ENCODE data around the gene NKD1.

The NKD1 gene

DNA sequence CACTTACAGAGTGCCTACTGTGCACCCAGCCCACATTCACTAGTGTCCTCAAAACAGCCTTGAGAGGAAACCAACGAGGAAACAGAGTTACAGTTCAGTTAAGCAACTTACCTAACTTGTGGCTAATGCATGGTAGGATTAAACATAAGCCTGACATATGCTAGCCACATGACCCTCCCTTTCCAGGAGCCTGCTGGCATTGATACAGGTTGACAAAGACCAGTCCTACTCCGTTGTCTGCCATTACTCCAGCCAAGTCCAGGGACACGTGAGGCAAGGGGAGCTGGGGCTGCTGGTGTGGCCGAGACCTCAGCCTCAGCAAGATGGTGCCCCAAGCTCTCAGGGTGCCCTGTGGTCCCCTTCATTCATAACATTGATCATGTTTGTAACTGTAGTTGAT, 95.0 kb downstream of the NKD1 start:
- in situ Hi-C loops (cut with MboI; ENCODE audit: low sequenced_read_pairs) = no loop called here

- in situ Hi-C loops (cut with MboI; ENCODE audit: low sequenced_read_pairs) = no loop called here
These were observed 96.0 kb downstream of the NKD1 start for GRCh38 chr16:50644245-50644644.

DNA sequence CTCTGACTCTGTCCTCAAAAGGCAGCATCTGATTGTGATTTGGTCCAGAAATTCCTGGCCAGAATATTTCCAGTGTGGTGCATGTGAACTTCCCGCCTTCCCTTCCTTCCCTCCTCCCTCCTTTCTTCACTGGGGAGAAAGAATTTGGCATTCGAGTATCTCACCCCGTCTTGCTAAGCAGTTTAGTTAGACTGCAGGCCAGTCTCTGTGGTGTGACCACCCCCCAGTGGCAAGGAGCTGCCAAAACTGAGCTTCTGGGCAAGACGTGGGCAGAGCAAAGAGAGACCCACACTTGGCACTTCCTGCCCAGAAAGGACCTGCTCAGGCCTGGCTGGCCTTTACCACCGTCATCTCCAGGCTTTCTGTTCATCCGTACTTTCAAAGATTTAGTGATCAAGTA, 96.5 kb downstream of the NKD1 start:
- in situ Hi-C loops (cut with MboI; ENCODE audit: low sequenced_read_pairs) = no loop called here

GRCh38 chr16:50645563-50646220, 97.5 kb downstream of the NKD1 start:
- in situ Hi-C loops (cut with MboI; ENCODE audit: low sequenced_read_pairs) = no loop called here

DNA sequence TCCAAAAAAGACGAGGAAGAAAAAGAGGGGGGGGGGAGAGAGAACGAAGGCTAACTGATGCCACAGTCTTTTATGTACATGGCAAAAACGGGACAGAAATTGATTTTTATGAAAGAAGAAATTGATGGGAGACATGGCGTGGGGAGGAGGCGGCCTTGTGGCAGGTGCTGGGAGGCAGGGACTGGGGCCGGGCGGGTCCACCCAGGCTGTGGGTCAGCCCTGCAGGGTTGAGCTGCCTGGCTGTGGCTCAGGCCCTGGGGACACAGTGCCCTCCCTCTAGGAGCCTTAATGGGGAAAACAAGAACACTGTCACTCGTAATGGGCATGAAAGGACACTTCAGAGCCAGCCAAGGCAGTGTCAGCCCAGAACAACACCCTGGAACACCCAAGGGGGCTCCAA, 98.1 kb downstream of the NKD1 start:
- in situ Hi-C loops (cut with MboI; ENCODE audit: low sequenced_read_pairs) = no loop called here

GRCh38 chr16:50651835-50652438, 103.7 kb downstream of the NKD1 start:
- in situ Hi-C loops (cut with MboI; ENCODE audit: low sequenced_read_pairs) = loop anchor here (25.0 kb wide), 1 partner anchor 290 kb away; the partner anchor contains the start of gene BRD7

DNA sequence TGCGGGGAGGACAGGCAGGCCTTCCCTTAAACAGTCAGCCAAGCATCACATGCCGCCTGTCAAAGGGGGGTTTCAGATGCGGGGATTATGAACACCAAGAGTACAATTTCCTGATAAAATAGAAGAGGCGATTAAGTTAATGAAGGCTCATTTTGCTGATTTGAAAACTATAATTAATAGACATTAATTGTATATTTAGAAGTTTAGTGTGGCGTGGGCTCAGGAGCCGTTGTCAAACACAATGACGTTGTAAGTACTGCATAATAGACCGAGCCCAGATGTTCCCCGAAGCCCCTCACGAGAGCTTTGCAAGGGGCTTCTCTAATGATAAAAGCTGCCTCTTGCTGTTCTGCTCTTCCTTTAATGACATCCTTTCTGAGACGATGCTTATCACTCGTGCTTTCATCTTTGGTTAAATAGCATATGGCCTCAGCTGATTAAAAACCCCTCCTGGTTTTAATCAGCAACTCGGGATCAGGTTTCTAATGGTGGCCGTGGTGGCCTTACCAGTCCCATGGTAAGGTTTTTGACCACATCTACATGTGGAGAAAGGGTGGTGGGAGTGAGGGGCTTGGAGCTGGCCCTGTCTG, 104.7 kb downstream of the NKD1 start:
- in situ Hi-C loops (cut with MboI; ENCODE audit: low sequenced_read_pairs) = loop anchor here (25.0 kb wide), 1 partner anchor 291 kb away; the partner anchor contains the start of gene BRD7

GRCh38 chr16:50653633-50654519, 105.7 kb downstream of the NKD1 start:
- in situ Hi-C loops (cut with MboI; ENCODE audit: low sequenced_read_pairs) = loop anchor here (25.0 kb wide), 1 partner anchor 292 kb away; the partner anchor contains the start of gene BRD7

DNA sequence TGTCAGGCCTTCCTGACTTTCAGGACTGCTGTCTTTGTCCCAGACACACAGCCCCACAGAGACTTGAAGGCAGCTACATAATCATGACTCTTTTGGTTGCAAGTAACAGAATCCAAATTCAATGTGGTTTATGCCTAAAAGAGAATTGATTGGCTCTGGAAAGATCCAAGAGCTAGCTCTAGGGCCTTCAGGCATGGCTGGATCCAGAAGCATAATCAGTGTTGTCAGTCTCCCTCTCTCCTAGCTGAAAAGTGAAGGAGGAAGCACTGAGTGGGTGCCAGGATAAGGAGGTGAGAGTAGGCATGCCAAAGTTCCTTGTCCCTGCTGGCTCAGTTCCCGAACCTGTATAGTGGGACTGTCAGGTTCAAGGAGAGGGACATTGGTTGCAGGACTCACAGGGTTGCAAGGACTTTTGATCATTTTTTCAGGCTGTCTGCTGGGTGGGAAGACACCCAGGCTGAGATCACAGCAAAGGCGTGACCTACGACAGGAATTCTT, 107.4 kb downstream of the NKD1 start:
- in situ Hi-C loops (cut with MboI; ENCODE audit: low sequenced_read_pairs) = loop anchor here (25.0 kb wide), 1 partner anchor 293 kb away; the partner anchor contains the start of gene BRD7

DNA sequence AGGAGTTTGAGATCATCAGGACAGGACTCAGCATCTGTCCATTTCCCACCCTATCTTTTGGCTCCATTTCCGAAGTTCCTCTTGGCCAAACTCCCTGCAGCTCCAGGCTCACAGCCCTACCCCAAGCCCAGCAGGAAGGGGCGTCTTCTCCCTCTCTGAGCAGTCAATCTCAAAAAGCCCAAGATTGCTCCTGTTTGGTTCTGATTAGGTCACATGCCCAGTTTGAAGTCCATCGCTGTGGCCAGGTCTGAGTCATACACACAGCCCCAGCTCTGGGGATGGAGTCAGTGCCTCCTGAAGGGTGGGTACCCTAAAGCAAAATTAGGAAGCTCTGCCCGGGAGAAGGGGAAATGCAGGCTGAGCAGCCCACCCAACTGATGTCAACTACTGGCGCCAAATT, 109.0 kb downstream of the NKD1 start:
- in situ Hi-C loops (cut with MboI; ENCODE audit: low sequenced_read_pairs) = loop anchor here (25.0 kb wide), 1 partner anchor 295 kb away; the partner anchor contains the start of gene BRD7

DNA sequence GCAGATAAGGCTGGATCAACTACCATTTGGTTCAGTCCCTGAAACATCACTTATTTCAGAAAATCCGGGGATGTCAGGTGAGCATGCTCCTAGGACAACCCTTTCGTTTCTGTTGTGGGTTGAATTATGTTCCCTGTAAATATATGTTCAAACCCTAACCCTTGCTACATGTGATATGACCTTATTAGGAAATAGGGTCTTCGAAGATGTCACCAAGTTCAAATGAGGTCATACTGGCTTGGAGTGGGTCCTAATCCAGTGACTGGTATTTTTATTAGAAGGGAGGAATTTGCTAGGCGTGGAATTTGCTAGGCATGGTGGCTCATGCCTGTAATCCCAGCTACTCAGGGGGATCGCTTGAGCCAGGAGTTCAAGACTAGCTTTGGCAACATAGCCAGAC, 111.6 kb downstream of the NKD1 start:
- in situ Hi-C loops (cut with MboI; ENCODE audit: low sequenced_read_pairs) = loop anchor here (25.0 kb wide), 1 partner anchor 298 kb away; the partner anchor contains the start of gene BRD7

DNA sequence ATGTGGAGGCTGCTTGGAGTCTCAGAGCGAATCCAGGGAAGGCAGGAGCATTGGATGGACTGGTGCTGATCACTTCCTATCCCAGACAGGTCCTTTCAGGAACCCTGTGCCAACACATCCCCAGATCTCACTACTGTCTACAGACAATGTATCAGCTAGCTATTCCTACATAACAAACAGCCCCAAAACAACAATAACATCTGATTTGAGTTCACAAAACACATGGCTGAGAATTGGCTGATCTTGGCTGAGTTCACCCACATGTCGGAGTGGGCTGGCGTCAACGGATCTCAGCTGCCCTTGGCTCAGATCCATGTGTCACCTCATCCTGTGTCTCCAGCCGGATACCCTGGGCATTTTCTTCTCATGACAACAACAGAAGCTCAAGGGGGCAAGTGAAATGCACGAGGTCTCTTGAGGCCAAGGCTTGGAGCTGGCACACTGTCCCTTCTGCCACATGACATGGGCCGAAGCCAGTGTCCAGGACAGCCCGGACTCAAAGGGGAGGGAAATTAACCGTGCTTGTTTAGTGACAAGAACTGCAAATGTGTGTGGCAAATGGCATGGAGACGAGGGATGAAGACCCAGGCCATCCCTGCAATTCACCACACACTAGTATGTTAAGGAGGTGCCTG, 114.2 kb downstream of the NKD1 start:
- in situ Hi-C loops (cut with MboI; ENCODE audit: low sequenced_read_pairs) = loop anchor here (25.0 kb wide), 1 partner anchor 300 kb away; the partner anchor contains the start of gene BRD7

- in situ Hi-C loops (cut with MboI; ENCODE audit: low sequenced_read_pairs) = loop anchor here (25.0 kb wide), 1 partner anchor 302 kb away; the partner anchor contains the start of gene BRD7
These were observed 116.1 kb downstream of the NKD1 start for GRCh38 chr16:50664270-50664669.

GRCh38 chr16:50665128-50665878, 117.1 kb downstream of the NKD1 start:
- in situ Hi-C loops (cut with MboI; ENCODE audit: low sequenced_read_pairs) = loop anchor here (25.0 kb wide), 1 partner anchor 303 kb away; the partner anchor contains the start of gene BRD7

DNA sequence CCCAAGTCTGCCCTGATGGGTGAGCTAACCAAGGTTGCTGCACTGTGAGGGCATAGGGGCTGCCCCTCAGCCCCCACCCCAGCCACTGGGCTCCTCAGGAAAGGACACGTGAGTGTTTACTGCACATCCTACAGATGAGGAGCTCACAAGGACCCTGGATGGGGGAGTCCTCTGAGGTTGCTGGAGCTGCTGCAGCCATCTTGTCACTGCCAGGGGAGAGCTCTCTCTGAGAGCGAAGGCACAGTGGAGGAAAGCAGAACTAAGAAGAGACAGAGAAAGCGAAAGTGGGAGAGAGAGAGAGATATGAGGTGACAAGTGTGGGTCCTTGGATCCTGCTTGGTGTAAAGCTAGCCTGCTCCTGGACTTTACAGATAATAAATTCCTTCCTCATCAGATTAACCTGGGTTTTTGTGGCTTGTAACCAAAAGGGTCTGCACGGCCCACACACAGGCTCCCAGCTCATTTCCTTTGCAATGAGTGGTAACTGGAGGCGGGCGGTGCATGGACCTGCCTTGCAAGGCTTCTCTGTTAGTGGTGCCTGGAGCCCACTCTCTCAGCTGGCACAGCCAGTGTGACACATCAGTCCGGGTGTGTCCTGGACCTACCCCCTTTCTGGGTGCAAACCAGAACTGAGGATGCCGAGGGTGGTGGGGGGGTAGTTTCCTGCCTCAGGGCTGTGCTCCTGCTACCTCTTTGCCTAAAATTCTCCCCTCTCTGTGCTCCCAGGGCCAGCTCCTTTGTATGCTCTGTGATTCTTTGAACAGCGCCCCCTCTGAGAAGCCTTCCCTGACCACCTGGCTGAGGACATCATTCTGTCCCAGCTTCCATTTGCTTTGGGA, 118.7 kb downstream of the NKD1 start:
- in situ Hi-C loops (cut with MboI; ENCODE audit: low sequenced_read_pairs) = loop anchor here (25.0 kb wide), 1 partner anchor 305 kb away; the partner anchor contains the start of gene BRD7

DNA sequence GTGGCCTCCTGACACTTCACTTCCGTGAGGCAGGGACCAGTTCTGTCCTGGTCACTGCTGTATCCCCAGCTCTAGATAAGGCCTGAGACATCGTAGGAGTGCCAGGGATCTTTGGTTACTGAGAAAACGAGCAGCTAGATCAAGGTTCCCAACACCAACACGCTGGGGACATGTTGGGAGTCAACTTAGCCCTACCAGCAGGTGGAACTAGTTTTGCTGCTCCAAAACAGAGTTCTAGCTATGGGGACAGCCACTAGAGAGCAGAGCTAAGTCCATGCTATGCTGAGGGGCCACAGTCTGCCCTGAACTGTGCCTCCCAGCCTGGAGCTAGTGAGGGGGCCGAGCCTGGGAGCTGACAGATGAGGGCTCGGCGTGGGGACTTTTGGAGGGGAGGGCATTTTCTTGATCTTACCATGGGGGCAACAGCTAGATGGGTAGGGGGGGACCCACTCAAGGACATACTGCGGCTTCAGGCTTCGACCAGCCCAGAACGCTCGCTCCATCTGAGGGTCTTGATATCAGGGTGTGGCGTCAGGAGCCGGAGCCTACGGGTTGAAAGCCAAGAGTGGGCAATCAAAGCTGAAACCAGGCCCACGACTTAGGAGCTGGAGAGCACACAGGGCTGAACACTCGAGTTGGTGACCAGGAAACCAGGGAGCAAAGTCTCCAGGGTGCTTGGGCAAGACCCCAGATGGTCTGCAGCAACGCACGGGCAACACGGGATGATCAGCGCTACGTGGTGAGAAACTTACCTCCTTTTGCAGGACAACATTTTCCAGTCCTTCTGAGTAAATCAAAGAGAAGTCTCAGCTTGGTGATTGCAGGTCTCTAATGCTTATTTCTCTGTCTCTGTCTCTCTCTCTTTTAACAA, 119.5 kb downstream of the NKD1 start:
- in situ Hi-C loops (cut with MboI; ENCODE audit: low sequenced_read_pairs) = loop anchor here (25.0 kb wide), 1 partner anchor 305 kb away; the partner anchor contains the start of gene BRD7

GRCh38 chr16:50668368-50669008, 120.3 kb downstream of the NKD1 start:
- in situ Hi-C loops (cut with MboI; ENCODE audit: low sequenced_read_pairs) = loop anchor here (25.0 kb wide), 1 partner anchor 306 kb away; the partner anchor contains the start of gene BRD7
